ENCODE results near the gene DKC1. TPM values are rescaled to one million over a fixed set of nuclear protein-coding genes. Genes with fewer than 3 reads are reported as not detected.
A peak's percentile ranks its signal among the peaks of the same experiment; 100 is the strongest.

The DKC1 gene
- total RNA-seq, 1 experiment from 2014 or later: 115 TPM

GRCh38 chrX:154719132-154719675 is 43.5 kb upstream of the DKC1 start:
- POLR2A ChIA-PET (ENCODE audit: unreplicated experiment): no interaction called here
- no peak for TF ChIP-seq EZH2phosphoT487 (IDR thresholded peaks at IDR 0.05; ENCODE audit: borderline replicate concordance, low read length)
- no peak for TF ChIP-seq CTCF (conservative IDR thresholded peaks at IDR 0.05; ENCODE audit: low read depth, low read length)
- TF ChIP-seq EZH2 (IDR thresholded peaks at IDR 0.05; ENCODE audit: low read length, unreplicated experiment): no peak
- ATAC-seq: peak; percentile 81

GRCh38 chrX:154720067-154720466 is 42.6 kb upstream of the DKC1 start:
- peak; percentile 65 for DNase-seq
- Histone ChIP-seq H3F3A (ENCODE audit: low read length, unreplicated experiment) (no peaks in the 10 kb centered on the region), H3K27me3 (ENCODE audit: low read length) (no peaks in the 10 kb centered on the region), H2AFZ (ENCODE audit: low read length) (no peak overlapping the region), H4K20me1 (ENCODE audit: low read length) (no peaks in the 10 kb centered on the region), H3K79me2 (ENCODE audit: low read length) (no peaks in the 10 kb centered on the region), H3K4me1 (ENCODE audit: insufficient read depth, low read length) (peaks cover 26% of the 10 kb centered on the region), H3K9ac (ENCODE audit: low read length) (peak overlapping the region; percentile 71), H3K27ac (ENCODE audit: low read length) (peak overlapping the region; percentile 95), H3K4me2 (ENCODE audit: low read length) (peak overlapping the region; percentile 69), H3K36me3 (ENCODE audit: low read depth, low read length) (no peaks in the 10 kb centered on the region), H3K4me3 (ENCODE audit: low read length) (peak overlapping the region; percentile 27; the same call in 1 of the 2 replicates), H3K9me2 (replicated peaks; ENCODE audit: low read length) (no peaks in the 10 kb centered on the region), H3K9me3 (ENCODE audit: low read length) (no peaks in the 10 kb centered on the region)
- ATAC-seq: peak; percentile 61
- TF ChIP-seq EZH2 (IDR thresholded peaks at IDR 0.05; ENCODE audit: low read length, unreplicated experiment): no peak
- no peak for TF ChIP-seq CTCF (conservative IDR thresholded peaks at IDR 0.05; ENCODE audit: low read depth, low read length)
- no peak for TF ChIP-seq EZH2phosphoT487 (IDR thresholded peaks at IDR 0.05; ENCODE audit: borderline replicate concordance, low read length)
- CTCF ChIA-PET: interaction anchor here (1.3 kb wide), 1 partner anchor 29 kb away, joined by 6 read pairs; no protein-coding TSS in a partner anchor
- POLR2A ChIA-PET (ENCODE audit: unreplicated experiment): no interaction called here
- intact Hi-C loops (cut with micrococcal nuclease): no loop called here
- BruUV-seq (replicated peaks): no TSS peak

More at GRCh38 chrX:154719132-154719675, 43.5 kb upstream of the DKC1 start:
- Histone ChIP-seq H3F3A (ENCODE audit: low read length, unreplicated experiment) (no peaks in the 10 kb centered on the region), H3K4me2 (ENCODE audit: low read length) (peak overlapping the region; percentile 69), H3K27me3 (ENCODE audit: low read length) (no peaks in the 10 kb centered on the region), H3K9me2 (replicated peaks; ENCODE audit: low read length) (no peaks in the 10 kb centered on the region), H2AFZ (ENCODE audit: low read length) (no peak overlapping the region), H3K79me2 (ENCODE audit: low read length) (no peaks in the 10 kb centered on the region), H3K27ac (ENCODE audit: low read length) (peak overlapping the region; percentile 95), H3K9ac (ENCODE audit: low read length) (peak overlapping the region; percentile 71), H3K4me1 (ENCODE audit: insufficient read depth, low read length) (peaks cover 26% of the 10 kb centered on the region), H4K20me1 (ENCODE audit: low read length) (no peaks in the 10 kb centered on the region), H3K36me3 (ENCODE audit: low read depth, low read length) (no peaks in the 10 kb centered on the region), H3K9me3 (ENCODE audit: low read length) (no peaks in the 10 kb centered on the region), H3K4me3 (ENCODE audit: low read length) (no peak overlapping the region)
- no TSS peak for BruUV-seq (replicated peaks)
- intact Hi-C loops (cut with micrococcal nuclease): no loop called here
- DNase-seq: peak; percentile 81
- CTCF ChIA-PET: interaction anchor here (0.7 to 1.3 kb wide), 2 partner anchors 30 to 895 kb away, joined by 3 to 6 read pairs; no protein-coding TSS in a partner anchor

GRCh38 chrX:154721155-154721554 is 41.5 kb upstream of the DKC1 start:
- H3K9me3 ChIP-seq (ENCODE audit: low read length): no peaks in the 10 kb centered on the region
- CTCF ChIA-PET: no interaction called here
- ATAC-seq (no peak), DNase-seq (no peak)
- no peak overlapping the region for H3K9ac ChIP-seq (ENCODE audit: low read length)
- POLR2A ChIA-PET (ENCODE audit: unreplicated experiment): no interaction called here
- intact Hi-C loops (cut with micrococcal nuclease): no loop called here
- H2AFZ ChIP-seq (ENCODE audit: low read length): no peak overlapping the region
- H3K27ac ChIP-seq (ENCODE audit: low read length): no peak overlapping the region
- H3K79me2 ChIP-seq (ENCODE audit: low read length): no peaks in the 10 kb centered on the region
- no TSS peak for BruUV-seq (replicated peaks)
- no peaks in the 10 kb centered on the region for H3K9me2 ChIP-seq (replicated peaks; ENCODE audit: low read length)
- TF ChIP-seq EZH2phosphoT487 (IDR thresholded peaks at IDR 0.05; ENCODE audit: borderline replicate concordance, low read length) (no peak), CTCF (conservative IDR thresholded peaks at IDR 0.05; ENCODE audit: low read depth, low read length) (no peak), EZH2 (IDR thresholded peaks at IDR 0.05; ENCODE audit: low read length, unreplicated experiment) (no peak)
- no peaks in the 10 kb centered on the region for H4K20me1 ChIP-seq (ENCODE audit: low read length)
- H3K4me1 ChIP-seq (ENCODE audit: insufficient read depth, low read length): peaks cover 26% of the 10 kb centered on the region
- H3K36me3 ChIP-seq (ENCODE audit: low read depth, low read length): no peaks in the 10 kb centered on the region
- H3K4me3 ChIP-seq (ENCODE audit: low read length): no peak overlapping the region
- H3K4me2 ChIP-seq (ENCODE audit: low read length): no peak overlapping the region
- no peaks in the 10 kb centered on the region for H3K27me3 ChIP-seq (ENCODE audit: low read length)
- H3F3A ChIP-seq (ENCODE audit: low read length, unreplicated experiment): no peaks in the 10 kb centered on the region
